Effector memory CD4-positive, alpha-beta T cell (primary cell): Measurements from ENCODE around the gene BIK.
A peak's percentile ranks its signal among the peaks of the same experiment; 100 is the strongest.

Experiments used
- DNase-seq, 3 donors: peaks; one replicate each; pipeline ENCODE4 v3.0.0-alpha.2; 2020
- H3K27ac ChIP-seq: 2 replicates; pipeline ENCODE4 v1.7.0; 2013; ENCODE audit warnings: mild to moderate bottlenecking, low read length, moderate library complexity; ENCODE audit not compliant: insufficient read depth, poor library complexity, severe bottlenecking
- H3K27me3 ChIP-seq: replicated peaks from 2 replicates; pipeline ENCODE4 v1.7.0; 2013; ENCODE audit warnings: mild to moderate bottlenecking, low read length; ENCODE audit not compliant: insufficient read depth, control insufficient read depth, poor library complexity, severe bottlenecking
- H3K36me3 ChIP-seq: 2 replicates; pipeline ENCODE4 v1.7.0; 2013; ENCODE audit warnings: mild to moderate bottlenecking, low read length, moderate library complexity; ENCODE audit not compliant: control insufficient read depth, insufficient read depth
- H3K4me1 ChIP-seq: 2 replicates; pipeline ENCODE4 v1.7.0; 2013; ENCODE audit warnings: low read length, mild to moderate bottlenecking; ENCODE audit not compliant: control insufficient read depth, insufficient read depth, poor library complexity, severe bottlenecking
- H3K4me3 ChIP-seq: 2 replicates; pipeline ENCODE4 v1.7.0; 2013; ENCODE audit warnings: low read length, low read depth, mild to moderate bottlenecking; ENCODE audit not compliant: insufficient read depth, poor library complexity, severe bottlenecking
- H3K9me3 ChIP-seq: 2 replicates; pipeline ENCODE4 v1.7.0; 2013; ENCODE audit warnings: mild to moderate bottlenecking, low read length, moderate library complexity; ENCODE audit not compliant: control insufficient read depth
- total RNA-seq, 3 donors: gene quantifications; one replicate each; lab custom pipeline; 2026; lab: John Stamatoyannopoulos, UW

BIK gene, protein sequence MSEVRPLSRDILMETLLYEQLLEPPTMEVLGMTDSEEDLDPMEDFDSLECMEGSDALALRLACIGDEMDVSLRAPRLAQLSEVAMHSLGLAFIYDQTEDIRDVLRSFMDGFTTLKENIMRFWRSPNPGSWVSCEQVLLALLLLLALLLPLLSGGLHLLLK
- total RNA-seq: 1.2 to 3.7 (median 1.7) reads per million in 3 donors

DNA sequence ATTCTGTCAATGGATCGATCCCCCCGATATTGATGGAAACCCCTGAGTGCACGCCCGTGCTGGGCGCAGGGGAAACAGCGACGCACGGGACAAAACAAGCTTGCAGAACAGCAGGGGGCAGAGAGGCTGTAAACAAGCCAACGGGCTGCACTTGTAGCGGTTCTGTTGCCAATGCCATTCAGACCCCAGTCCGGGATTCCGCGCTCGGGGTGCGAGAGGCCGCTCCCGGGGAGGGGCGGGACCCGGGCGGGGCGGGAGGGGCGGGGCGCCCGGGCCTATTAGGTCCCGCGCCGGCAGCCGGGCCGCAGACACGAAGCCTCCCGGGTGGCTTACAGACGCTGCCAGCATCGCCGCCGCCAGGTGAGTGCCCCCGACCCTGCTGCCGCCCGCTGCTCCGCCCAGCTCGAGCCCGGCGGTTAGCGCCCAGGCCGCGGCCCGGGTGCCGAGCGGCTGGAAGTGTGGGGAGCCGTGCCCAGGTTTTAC is at the start of gene BIK:
BIK (plus strand) TSS at position 307 of the 483 bp plus-strand sequence. CDS start 13,273 bp downstream, outside the sequence.
- peak within 1 kb of the TSS; percentile 82 for H3K4me3 ChIP-seq
- H3K27ac ChIP-seq: peak within 1 kb of the TSS; percentile 8
- peak; percentile 27 to 31 (median 29) for DNase-seq
- peaks cover 8% of the 10 kb centered on the region for H3K4me1 ChIP-seq
- no peaks in the 10 kb centered on the region for H3K27me3 ChIP-seq
- no peaks in the 10 kb centered on the region for H3K36me3 ChIP-seq
- H3K9me3 ChIP-seq: no peaks in the 10 kb centered on the region

DNA sequence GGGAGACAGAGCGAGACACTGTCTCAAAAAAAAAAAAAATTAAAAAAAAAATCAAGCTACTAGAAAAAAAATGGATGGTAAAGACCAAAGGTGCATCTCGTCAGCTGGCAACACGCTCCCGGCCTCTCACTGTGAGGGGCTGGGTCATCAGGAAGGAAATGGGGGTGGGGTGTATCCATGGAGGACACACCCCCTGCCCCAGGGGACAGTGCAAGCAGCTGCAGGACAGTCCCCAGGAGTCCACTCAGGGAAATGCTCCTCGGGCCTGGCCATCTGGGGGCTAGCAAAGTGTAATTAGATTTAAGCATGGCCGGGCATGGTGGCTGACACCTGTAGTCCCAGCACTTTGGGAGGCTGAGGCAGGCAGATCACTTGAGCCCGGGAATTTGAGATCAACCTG is 44.4 kb upstream of the BIK start:
- Histone ChIP-seq H3K4me1 (no peaks in the 10 kb centered on the region), H3K36me3 (peaks cover 4% of the 10 kb centered on the region), H3K9me3 (no peaks in the 10 kb centered on the region), H3K27me3 (no peaks in the 10 kb centered on the region), H3K27ac (no peak overlapping the region), H3K4me3 (no peak overlapping the region)
- DNase-seq: no peak

DNA sequence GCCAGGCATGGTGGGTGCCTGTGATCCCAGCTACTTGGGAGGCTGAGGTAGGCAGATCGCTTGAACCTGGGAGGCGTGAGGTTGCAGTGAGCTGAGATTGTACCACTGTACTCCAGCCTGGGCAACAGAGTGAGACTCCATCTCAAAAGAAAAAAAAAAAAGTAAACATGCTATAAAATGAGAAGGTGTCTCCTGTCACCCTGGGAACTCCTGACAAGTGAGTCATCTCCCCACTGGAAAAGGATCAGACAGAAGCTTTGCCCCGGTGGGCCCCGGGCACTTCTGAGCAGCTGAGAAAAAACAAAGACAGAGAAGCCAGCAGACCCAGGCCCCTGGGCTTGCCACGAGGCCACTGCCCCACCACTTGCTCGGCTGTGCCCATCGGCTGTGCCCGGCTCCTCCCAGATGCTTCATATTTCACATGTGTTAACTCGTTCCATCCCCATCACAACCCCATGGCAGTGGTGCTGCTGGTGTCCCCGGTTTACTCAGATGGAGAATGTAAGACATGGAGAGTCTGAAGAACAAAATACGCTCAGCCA is 43.6 kb upstream of the BIK start:
- Histone ChIP-seq H3K4me3 (no peak overlapping the region), H3K27ac (no peak overlapping the region), H3K36me3 (peaks cover 4% of the 10 kb centered on the region), H3K4me1 (no peaks in the 10 kb centered on the region), H3K9me3 (no peaks in the 10 kb centered on the region), H3K27me3 (no peaks in the 10 kb centered on the region)
- no peak for DNase-seq

DNA sequence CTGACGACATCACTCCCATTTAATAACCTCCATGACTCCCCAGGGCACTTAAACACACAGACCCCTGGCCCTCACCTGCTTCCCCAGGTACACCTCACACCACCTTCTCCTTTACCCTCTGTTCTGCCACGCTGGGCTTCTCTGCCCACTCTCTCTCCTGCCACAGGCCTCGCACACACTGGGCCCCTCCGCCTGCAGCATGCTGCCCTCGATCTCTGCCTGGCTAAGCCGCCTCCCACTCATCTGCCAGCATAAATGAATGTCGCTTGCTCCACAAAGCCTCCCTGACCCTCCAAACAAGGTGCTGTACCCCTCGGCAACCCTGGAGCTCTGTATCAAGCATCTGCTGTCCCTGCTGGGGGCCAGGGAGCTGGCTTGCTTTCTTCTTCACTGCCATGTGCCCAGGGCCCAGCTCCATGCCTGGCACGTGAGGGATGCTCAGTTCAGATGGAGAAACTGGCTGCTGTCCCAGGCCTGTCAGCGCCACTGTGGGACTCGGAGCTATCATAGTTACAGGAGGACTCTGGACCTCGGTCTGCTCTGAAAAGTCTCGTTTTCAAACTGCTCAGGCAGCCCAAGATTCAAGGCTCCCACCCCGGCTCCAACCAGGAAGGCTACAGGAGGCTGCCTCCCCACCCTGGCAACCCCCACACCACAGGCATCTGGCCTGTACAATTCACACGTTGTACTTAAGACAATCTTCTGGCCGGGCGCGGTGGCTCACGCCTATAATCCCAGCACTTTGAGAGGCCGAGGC is 33.3 kb upstream of the BIK start:
- H3K4me1 ChIP-seq: no peaks in the 10 kb centered on the region
- H3K4me3 ChIP-seq: no peak overlapping the region
- no peak overlapping the region for H3K27ac ChIP-seq
- no peaks in the 10 kb centered on the region for H3K36me3 ChIP-seq
- H3K9me3 ChIP-seq: no peaks in the 10 kb centered on the region
- no peak for DNase-seq
- no peaks in the 10 kb centered on the region for H3K27me3 ChIP-seq

DNA sequence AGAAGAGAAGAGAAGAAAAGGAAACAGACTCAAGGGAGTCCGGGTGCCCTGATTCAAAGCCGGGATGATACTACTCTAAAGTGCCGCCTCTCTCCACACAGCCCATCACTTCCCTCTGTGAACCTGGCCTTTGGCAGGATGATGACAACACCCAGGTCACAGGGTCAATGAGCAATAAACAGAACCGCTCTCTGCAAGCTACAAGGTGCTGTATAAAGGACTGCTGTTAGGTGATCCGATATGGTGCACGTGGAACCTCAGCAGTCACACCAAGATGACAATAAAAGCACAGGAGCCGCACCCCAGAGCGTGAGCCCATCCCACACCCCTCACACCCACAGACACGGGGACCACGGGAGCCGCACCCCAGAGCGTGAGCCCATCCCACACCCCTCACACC is 32.0 kb upstream of the BIK start:
- no peaks in the 10 kb centered on the region for H3K27me3 ChIP-seq
- no peak for DNase-seq
- H3K36me3 ChIP-seq: no peaks in the 10 kb centered on the region
- H3K4me3 ChIP-seq: no peak overlapping the region
- H3K27ac ChIP-seq: no peak overlapping the region
- H3K4me1 ChIP-seq: no peaks in the 10 kb centered on the region
- no peaks in the 10 kb centered on the region for H3K9me3 ChIP-seq

DNA sequence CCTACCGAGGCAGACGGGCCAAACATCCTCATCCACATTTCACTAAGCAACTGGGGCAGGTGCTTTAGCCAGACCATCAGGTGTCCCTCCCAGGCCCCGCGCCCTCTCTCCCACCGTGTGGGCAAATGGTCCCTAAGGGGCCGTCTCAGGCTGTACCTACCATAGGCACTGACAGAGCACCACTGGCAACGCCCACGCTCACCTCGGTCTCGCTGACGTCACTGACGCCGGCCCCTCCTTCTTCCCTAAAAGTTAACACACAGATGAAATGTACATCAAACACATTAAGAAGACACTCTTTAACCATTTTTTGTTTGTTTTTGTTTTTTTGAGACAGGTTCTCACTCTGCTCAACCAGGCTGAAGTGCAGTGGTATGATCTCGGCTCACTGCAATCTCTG is 30.8 kb upstream of the BIK start:
- DNase-seq: no peak
- Histone ChIP-seq H3K9me3 (no peaks in the 10 kb centered on the region), H3K27me3 (no peaks in the 10 kb centered on the region), H3K4me1 (no peaks in the 10 kb centered on the region), H3K36me3 (no peaks in the 10 kb centered on the region), H3K4me3 (no peak overlapping the region), H3K27ac (no peak overlapping the region)

DNA sequence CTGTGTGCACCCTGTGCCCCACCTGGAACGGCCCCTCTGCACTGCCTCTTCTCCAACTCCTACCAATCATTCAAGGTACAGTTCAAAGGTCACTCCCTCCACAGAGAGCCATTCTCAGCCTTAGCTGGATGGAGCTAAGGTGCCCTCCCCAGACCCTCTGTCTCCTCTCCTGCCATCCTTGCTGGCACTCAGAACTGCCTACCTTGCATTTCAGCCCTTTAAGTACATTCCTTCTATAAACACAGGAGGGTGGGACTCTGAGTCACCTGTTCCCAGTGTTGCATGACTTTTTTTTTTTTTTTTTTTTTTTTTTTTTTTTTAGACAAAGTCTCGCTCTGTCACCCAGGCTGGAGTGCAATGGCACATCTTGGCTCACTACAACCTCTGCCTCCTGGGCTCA is 29.9 kb upstream of the BIK start:
- DNase-seq: no peak
- Histone ChIP-seq H3K27ac (no peak overlapping the region), H3K4me3 (no peak overlapping the region), H3K4me1 (no peaks in the 10 kb centered on the region), H3K36me3 (no peaks in the 10 kb centered on the region), H3K27me3 (no peaks in the 10 kb centered on the region), H3K9me3 (no peaks in the 10 kb centered on the region)

DNA sequence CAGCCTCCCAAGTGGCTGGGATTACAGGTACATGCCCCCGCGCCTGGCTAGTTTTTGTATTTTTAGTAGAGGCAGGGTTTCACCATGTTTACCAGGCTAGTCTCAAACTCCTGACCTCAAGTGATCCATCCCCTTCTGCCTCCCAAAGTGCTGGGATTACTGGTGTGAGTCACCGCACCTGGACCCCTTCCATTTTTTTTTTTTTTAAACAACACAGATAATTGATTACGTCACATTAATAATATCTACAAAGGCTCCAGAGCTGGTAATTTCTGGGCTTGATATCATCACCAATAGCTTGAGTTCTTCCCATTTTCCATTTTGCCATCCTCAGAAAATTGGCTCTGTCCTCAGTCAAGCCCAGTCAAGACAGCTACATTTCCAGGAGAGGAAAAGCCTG is 28.6 kb upstream of the BIK start:
- no peaks in the 10 kb centered on the region for H3K27me3 ChIP-seq
- H3K36me3 ChIP-seq: no peaks in the 10 kb centered on the region
- no peaks in the 10 kb centered on the region for H3K4me1 ChIP-seq
- no peaks in the 10 kb centered on the region for H3K9me3 ChIP-seq
- DNase-seq: no peak
- no peak overlapping the region for H3K4me3 ChIP-seq
- no peak overlapping the region for H3K27ac ChIP-seq

DNA sequence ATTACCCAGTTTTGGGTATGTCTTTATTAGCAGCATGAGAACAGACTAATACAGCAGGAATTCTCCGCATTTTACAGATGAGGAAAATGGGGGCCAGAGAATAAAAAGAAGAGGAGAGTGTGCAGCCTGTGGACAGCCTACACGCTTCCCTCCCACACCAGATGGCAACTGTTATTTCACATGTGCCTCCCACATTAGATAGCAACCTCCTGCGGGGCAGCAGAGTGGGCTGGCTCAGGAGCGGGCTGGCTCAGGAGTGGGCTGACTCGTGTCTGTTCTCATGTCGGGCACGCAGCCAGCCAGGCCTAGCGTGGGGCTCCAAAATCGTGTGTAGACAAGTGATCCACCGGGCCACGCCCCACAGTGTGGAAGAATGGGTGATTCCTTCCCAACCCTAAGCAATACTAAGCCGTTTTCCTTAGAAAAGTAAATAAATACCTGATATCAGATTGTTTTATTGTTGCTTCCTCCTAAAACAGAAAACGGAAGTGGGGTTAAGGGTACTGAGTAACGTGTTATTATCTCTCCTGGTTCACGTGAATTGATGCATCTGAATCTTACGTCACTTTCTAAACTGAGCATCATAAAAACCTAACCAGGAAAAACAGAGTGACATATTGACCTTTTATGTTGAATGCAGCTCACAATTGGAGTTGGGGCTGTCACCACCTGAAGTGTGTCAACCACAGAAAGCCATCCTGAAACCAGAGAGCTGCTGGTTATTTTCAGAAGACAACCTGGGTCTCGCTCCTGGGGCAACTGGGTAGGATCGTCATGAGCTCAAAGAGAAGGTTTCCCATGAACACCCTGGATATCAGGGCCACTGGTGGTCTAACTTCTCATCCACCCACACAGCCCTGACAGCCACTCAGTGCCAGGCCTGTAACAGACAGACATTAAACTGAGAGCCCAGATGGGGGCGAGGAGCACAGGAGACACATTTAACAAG is 24.6 kb upstream of the BIK start:
- no peaks in the 10 kb centered on the region for H3K27me3 ChIP-seq
- no peaks in the 10 kb centered on the region for H3K9me3 ChIP-seq
- no peaks in the 10 kb centered on the region for H3K36me3 ChIP-seq
- H3K27ac ChIP-seq: no peak overlapping the region
- H3K4me1 ChIP-seq: peaks cover 4% of the 10 kb centered on the region
- DNase-seq: no peak
- no peak overlapping the region for H3K4me3 ChIP-seq
